Testis (tissue), 3 donors: ENCODE measurements around the gene AGBL1. TPM values are rescaled to one million over a fixed set of nuclear protein-coding genes. Genes with fewer than 3 reads are reported as not detected.
"Not testable (repeated sequence)": the region's sequence is repeated elsewhere in the genome, so short reads cannot be mapped to it uniquely, and the experiment has no call there.

ENCODE experiments used
- DNase-seq: peaks from one replicate; pipeline ENCODE4 v3.0.0-alpha.2; 2019
- H3K27ac ChIP-seq, 2 donors: fragments of 200-600 bp; sonication (generic); one replicate each; pipeline ENCODE4 v1.5.1; 2019
- H3K27me3 ChIP-seq: fragments of 200-600 bp; sonication (generic); one replicate; pipeline ENCODE4 v1.5.1; 2019
- H3K36me3 ChIP-seq: fragments of 200-600 bp; sonication (generic); one replicate; pipeline ENCODE4 v1.5.1; 2017; ENCODE audit warnings: low read depth; ENCODE audit errors: missing control alignments
- H3K4me1 ChIP-seq: fragments of 200-600 bp; sonication (generic); one replicate; pipeline ENCODE4 v1.5.1; 2019
- H3K4me3 ChIP-seq, 2 donors: fragments of 200-600 bp; sonication (generic); one replicate each; pipeline ENCODE4 v1.5.1; 2017 to 2019
- H3K9me3 ChIP-seq: fragments of 200-600 bp; sonication (generic); one replicate; pipeline ENCODE4 v1.5.1; 2017
- CTCF ChIP-seq, 3 experiments: fragments of 450-650 bp in 2 of 3; fragments of 200-600 bp in 1 of 3; sonication (generic) in 1 of 3; IDR thresholded peaks; one replicate each; pipeline ENCODE4 v1.5.1; 2016 to 2019; ENCODE audit warnings: antibody characterized with exemption in 3 of 3, mild to moderate bottlenecking in 2 of 3, moderate library complexity in 1 of 3
- POLR2A ChIP-seq: fragments of 450-650 bp; IDR thresholded peaks from one replicate; pipeline ENCODE4 v1.6.1; 2017; ENCODE audit warnings: antibody characterized with exemption, mild to moderate bottlenecking, moderate library complexity
- WGBS, 2 donors: methylation state at CpG; one replicate each; pipeline ENCODE4 v1.1.5; 2018; 5-methylcytosine and 5-hydroxymethylcytosine counted together
- intact Hi-C: fragments of 100-400 bp; cut with DNase I; formaldehyde crosslinking; loops from one replicate; pipeline ENCODE4 v1.15.1; 2023; ENCODE audit warnings: low total_unique reads
- polyA plus RNA-seq: library from polyadenylated mRNA; stranded (reverse); fragments of 350-450 nt; fragmentation: Illumina TruSeq; extraction: RNeasy Lipid Tissue Mini Kit (QIAGEN cat#74804); gene quantifications from one replicate; pipeline ENCODE4 v1.2.3, GENCODE V29; 2014; ENCODE audit warnings: low read depth, low replicate concordance; ENCODE audit not compliant: insufficient read depth
- total RNA-seq, 2 donors: library from RNA; depleted of rRNA; stranded (reverse); fragments of >200 nt; gene quantifications; one replicate each; pipeline ENCODE4 v1.2.3, GENCODE V29; 2016

The AGBL1 gene
- total and polyA plus RNA-seq, 3 donors from 2014 or later, result 0.37 to 0.94 (median 0.70) TPM

GRCh38 chr15:86101818-86102217 is 22.1 kb downstream of the AGBL1 start:
- whole genome bisulfite sequencing, 2 donors, result 89 to 93% methylated on average over 5 of the region's 5 CpGs
- no peak for DNase-seq
- H3K27ac ChIP-seq, result no peak overlapping the region
- H3K4me1 ChIP-seq, result no peaks in the 10 kb centered on the region
- no peaks in the 10 kb centered on the region for H3K9me3 ChIP-seq
- intact Hi-C loops, result no loop called here
- TF ChIP-seq POLR2A (no peak), CTCF (IDR thresholded peaks at IDR 0.05) (no peak)
- no peaks in the 10 kb centered on the region for H3K36me3 ChIP-seq
- H3K4me3 ChIP-seq, result no peak overlapping the region
- no peaks in the 10 kb centered on the region for H3K27me3 ChIP-seq

GRCh38 chr15:86103825-86104224 is 24.2 kb downstream of the AGBL1 start:
- no peak for TF ChIP-seq POLR2A
- no peak for TF ChIP-seq CTCF (IDR thresholded peaks at IDR 0.05)
- Histone ChIP-seq H3K4me1 (no peaks in the 10 kb centered on the region), H3K4me3 (no peak overlapping the region), H3K27me3 (no peaks in the 10 kb centered on the region), H3K27ac (no peak overlapping the region), H3K9me3 (no peaks in the 10 kb centered on the region), H3K36me3 (no peaks in the 10 kb centered on the region)
- 94 to 100% methylated on average over 2 of the region's 2 CpGs for WGBS, 2 donors
- DNase-seq, result no peak
- intact Hi-C loops, result no loop called here

GRCh38 chr15:86106306-86106705 is 26.6 kb downstream of the AGBL1 start:
- Histone ChIP-seq H3K4me3 (no peak overlapping the region), H3K27me3 (no peaks in the 10 kb centered on the region), H3K4me1 (no peaks in the 10 kb centered on the region), H3K36me3 (no peaks in the 10 kb centered on the region), H3K27ac (no peak overlapping the region), H3K9me3 (no peaks in the 10 kb centered on the region)
- WGBS, 2 donors, result 88% methylated on average over 4 of the region's 4 CpGs
- TF ChIP-seq POLR2A (no peak), CTCF (IDR thresholded peaks at IDR 0.05) (no peak)
- DNase-seq, result no peak
- intact Hi-C loops, result no loop called here

- WGBS, 2 donors, result 62 to 73% methylated on average over 4 of the region's 4 CpGs
- no peak for TF ChIP-seq CTCF (IDR thresholded peaks at IDR 0.05)
- TF ChIP-seq POLR2A, result no peak
- Histone ChIP-seq H3K4me1 (no peaks in the 10 kb centered on the region), H3K9me3 (no peaks in the 10 kb centered on the region), H3K27ac (no peak overlapping the region), H3K27me3 (no peaks in the 10 kb centered on the region), H3K4me3 (no peak overlapping the region), H3K36me3 (no peaks in the 10 kb centered on the region)
- intact Hi-C loops, result no loop called here
- no peak for DNase-seq
Observed at GRCh38 chr15:86115145-86115801, 35.6 kb downstream of the AGBL1 start.

GRCh38 chr15:86121568-86122225 is 42.0 kb downstream of the AGBL1 start:
- H3K27me3 ChIP-seq, result no peaks in the 10 kb centered on the region
- no peak overlapping the region for H3K27ac ChIP-seq
- no peak for TF ChIP-seq CTCF (IDR thresholded peaks at IDR 0.05)
- no peak for TF ChIP-seq POLR2A
- intact Hi-C loops, result no loop called here
- H3K4me3 ChIP-seq, result no peak overlapping the region
- no peaks in the 10 kb centered on the region for H3K9me3 ChIP-seq
- DNase-seq, result no peak
- WGBS, 2 donors, result 75 to 77% methylated on average over 7 of the region's 7 CpGs
- H3K36me3 ChIP-seq, result no peaks in the 10 kb centered on the region
- no peaks in the 10 kb centered on the region for H3K4me1 ChIP-seq

GRCh38 chr15:86122691-86123391 is 43.2 kb downstream of the AGBL1 start:
- WGBS, 2 donors, result 66 to 80% methylated on average over 3 of the region's 3 CpGs
- H3K36me3 ChIP-seq, DNase-seq, H3K9me3 ChIP-seq, H3K27me3 ChIP-seq, H3K4me1 ChIP-seq, H3K27ac ChIP-seq, intact Hi-C loops, H3K4me3 ChIP-seq: not testable (repeated sequence)
